ENCODE data around the gene C1GALT1C1L. TPM values are rescaled to one million over a fixed set of nuclear protein-coding genes. Genes with fewer than 3 reads are reported as not detected.
"Not testable (repeated sequence)": the region's sequence is repeated elsewhere in the genome, so short reads cannot be mapped to it uniquely, and the experiment has no call there.

The C1GALT1C1L gene
- total RNA-seq, 4 donors from 2014 or later = 0.44 TPM; not detected in 3

- H3K9me3 ChIP-seq = no peaks in the 10 kb centered on the region
- no peak for DNase-seq (ENCODE audit: low spot score in 2 of 2)
- peaks cover 5% of the 10 kb centered on the region for H3K4me1 ChIP-seq
- no peak overlapping the region for H3K4me3 ChIP-seq
- no peak for TF ChIP-seq EP300 (IDR thresholded peaks at IDR 0.05)
- no peak for TF ChIP-seq CTCF (IDR thresholded peaks at IDR 0.05)
- no peak overlapping the region for H3K27ac ChIP-seq
- WGBS = 82% methylated on average over 2 of the region's 2 CpGs
- H3K36me3 ChIP-seq = no peaks in the 10 kb centered on the region
- H3K27me3 ChIP-seq = no peaks in the 10 kb centered on the region
Measured at GRCh38 chr2:43689999-43690398, 13.8 kb upstream of the C1GALT1C1L start.

GRCh38 chr2:43685357-43685756 lies 9.1 kb upstream of the C1GALT1C1L start:
- H3K4me1 ChIP-seq = no peaks in the 10 kb centered on the region
- no peak for TF ChIP-seq CTCF (IDR thresholded peaks at IDR 0.05)
- no peak for TF ChIP-seq POLR2AphosphoS5 (IDR thresholded peaks at IDR 0.05)
- TF ChIP-seq EP300 (IDR thresholded peaks at IDR 0.05) = no peak
- TF ChIP-seq POLR2A (IDR thresholded peaks at IDR 0.05) = no peak
- no peaks in the 10 kb centered on the region for H3K9me3 ChIP-seq
- no peaks in the 10 kb centered on the region for H3K36me3 ChIP-seq
- no peaks in the 10 kb centered on the region for H3K27me3 ChIP-seq
- WGBS = 49% methylated on average over 5 of the region's 5 CpGs
- H3K27ac ChIP-seq = no peak overlapping the region
- no peak for DNase-seq (ENCODE audit: low spot score in 2 of 2)
- no peak overlapping the region for H3K4me3 ChIP-seq

DNA sequence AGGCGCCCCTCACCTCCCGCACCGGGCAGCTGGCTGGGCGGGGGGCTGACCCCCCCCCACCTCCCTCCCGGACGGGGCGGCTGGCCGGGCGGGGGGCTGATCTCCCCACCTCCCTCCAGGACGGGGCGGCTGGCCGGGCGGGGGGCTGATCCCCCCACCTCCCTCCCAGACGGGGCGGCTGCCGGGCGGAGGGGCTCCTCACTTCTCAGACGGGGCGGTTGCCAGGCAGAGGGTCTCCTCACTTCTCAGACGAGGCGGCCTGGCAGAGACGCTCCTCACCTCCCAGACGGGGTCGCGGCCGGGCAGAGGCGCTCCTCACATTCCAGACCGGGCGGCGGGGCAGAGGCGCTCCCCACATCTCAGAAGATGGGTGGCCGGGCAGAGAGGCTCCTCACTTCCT lies 1.6 kb upstream of the C1GALT1C1L start:
- DNase-seq (ENCODE audit: low spot score in 2 of 2); H3K27ac ChIP-seq; H3K9me3 ChIP-seq; H3K4me1 ChIP-seq; H3K27me3 ChIP-seq; H3K4me3 ChIP-seq; H3K36me3 ChIP-seq: not testable (repeated sequence)
- 100% methylated on average over 4 of the region's 32 CpGs for WGBS

DNA sequence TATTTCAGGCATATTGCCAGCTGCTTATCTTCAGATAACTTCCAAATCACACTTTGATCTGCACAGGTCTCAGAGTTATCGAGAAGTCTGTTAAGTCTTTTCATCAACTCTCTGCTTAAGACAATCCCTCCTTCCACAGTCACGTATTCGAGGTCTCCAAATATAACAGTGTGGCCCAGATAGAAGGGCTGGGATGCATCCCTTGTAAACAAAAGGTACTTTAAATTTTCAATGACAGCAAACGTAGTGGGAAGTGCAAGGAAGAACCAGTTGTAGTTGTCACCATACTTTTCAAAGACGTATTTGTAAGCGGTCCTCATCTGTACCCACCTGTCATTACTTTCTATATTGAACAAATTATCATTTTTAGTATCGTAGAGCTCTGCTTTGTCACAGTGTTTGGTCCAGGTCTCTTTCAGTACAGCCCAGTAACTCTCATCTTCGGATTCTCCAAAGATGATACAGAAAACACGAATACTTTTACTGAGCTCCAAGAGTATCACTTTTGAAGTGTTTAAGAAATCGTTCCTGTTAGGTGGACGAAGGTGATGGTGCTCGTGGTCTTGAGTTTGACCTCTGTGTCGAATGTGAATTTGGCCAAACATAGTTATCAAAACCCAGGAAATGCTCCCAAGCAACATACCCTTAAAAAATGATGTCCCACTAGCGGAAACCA lies 445 bp downstream of the C1GALT1C1L start:
- no peak for DNase-seq (ENCODE audit: low spot score in 2 of 2)
- Histone ChIP-seq H3K27me3 (no peaks in the 10 kb centered on the region), H3K36me3 (no peaks in the 10 kb centered on the region), H3K4me1 (peaks cover 8% of the 10 kb centered on the region), H3K9me3 (no peaks in the 10 kb centered on the region), H3K4me3 (peak overlapping the region; percentile 64), H3K27ac (no peak overlapping the region)
- TF ChIP-seq POLR2AphosphoS5 (IDR thresholded peaks at IDR 0.05) (no peak), CTCF (IDR thresholded peaks at IDR 0.05) (no peak), EP300 (IDR thresholded peaks at IDR 0.05) (no peak), POLR2A (IDR thresholded peaks at IDR 0.05) (no peak)
- WGBS = 66% methylated on average over 14 of the region's 14 CpGs

GRCh38 chr2:43657241-43657640 lies 19.0 kb downstream of the C1GALT1C1L start:
- Histone ChIP-seq H3K36me3 (no peaks in the 10 kb centered on the region), H3K9me3 (no peaks in the 10 kb centered on the region), H3K27ac (no peak overlapping the region), H3K27me3 (no peaks in the 10 kb centered on the region), H3K4me3 (no peak overlapping the region), H3K4me1 (no peaks in the 10 kb centered on the region)
- DNase-seq (ENCODE audit: low spot score in 2 of 2) = no peak
- TF ChIP-seq POLR2AphosphoS5 (IDR thresholded peaks at IDR 0.05) (no peak), POLR2A (IDR thresholded peaks at IDR 0.05) (no peak), EP300 (IDR thresholded peaks at IDR 0.05) (no peak), CTCF (IDR thresholded peaks at IDR 0.05) (no peak)
- 92% methylated on average over 3 of the region's 3 CpGs for whole genome bisulfite sequencing

DNA sequence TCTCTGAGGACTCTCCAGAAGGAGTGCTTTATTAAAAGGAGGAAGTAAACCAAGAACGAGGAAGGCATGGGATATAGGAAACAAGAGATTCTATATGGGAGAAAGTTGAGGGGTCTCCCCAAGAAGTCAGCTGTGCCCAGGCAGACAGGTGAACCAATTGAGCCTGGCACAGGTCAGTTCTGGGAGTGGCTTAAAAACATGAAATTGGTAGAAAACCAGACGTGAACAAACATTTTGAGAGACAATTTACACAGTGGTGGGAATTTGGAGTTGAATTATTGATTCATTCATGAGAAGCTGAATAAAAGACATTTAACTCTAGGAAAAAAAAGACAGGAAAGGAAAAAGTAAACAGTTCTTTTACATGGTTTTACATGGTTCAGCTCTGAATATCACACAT lies 22.7 kb downstream of the C1GALT1C1L start:
- DNase-seq (ENCODE audit: low spot score in 2 of 2) = no peak
- Histone ChIP-seq H3K27me3 (no peaks in the 10 kb centered on the region), H3K36me3 (no peaks in the 10 kb centered on the region), H3K9me3 (no peaks in the 10 kb centered on the region), H3K4me3 (no peak overlapping the region), H3K4me1 (peaks cover 4% of the 10 kb centered on the region), H3K27ac (no peak overlapping the region)
- no peak for TF ChIP-seq CTCF (IDR thresholded peaks at IDR 0.05)
- no peak for TF ChIP-seq POLR2A (IDR thresholded peaks at IDR 0.05)
- TF ChIP-seq POLR2AphosphoS5 (IDR thresholded peaks at IDR 0.05) = no peak
- TF ChIP-seq EP300 (IDR thresholded peaks at IDR 0.05) = no peak
- 82% methylated on average over 2 of the region's 2 CpGs for WGBS
